ENCODE measurements around the gene CCP110. TPM values are rescaled to one million over a fixed set of nuclear protein-coding genes. Genes with fewer than 3 reads are reported as not detected.
A peak's percentile ranks its signal among the peaks of the same experiment; 100 is the strongest.

The CCP110 gene
- total and polyA plus RNA-seq, 2 of the 13 experiments (the other 11 are each of a cell fraction or from before 2014, with no cell fraction given), result 10.0 to 11.1 TPM

GRCh38 chr16:19521471-19522396 is 2.0 kb upstream of the CCP110 start, which contains the start of gene GDE1 (continued):
- TF ChIP-seq SP2 (CRISPR knock-in tag; IDR thresholded peaks at IDR 0.05) (peak; percentile 76; the same call in 1 of the 2 replicates), HCFC1 (IDR thresholded peaks at IDR 0.05; ENCODE audit: low read depth, low read length) (peak; percentile 47; the same call in 1 of the 2 replicates), ELK4 (CRISPR knock-in tag; IDR thresholded peaks at IDR 0.05; ENCODE audit: borderline replicate concordance) (no peak), ZNF101 (CRISPR knock-in tag; IDR thresholded peaks at IDR 0.05; ENCODE audit: borderline replicate concordance, low read depth) (no peak), YEATS2 (CRISPR knock-in tag; IDR thresholded peaks at IDR 0.05; ENCODE audit: borderline replicate concordance) (peak; percentile 51; the same call in 1 of the 2 replicates), TOPORS (CRISPR knock-in tag; IDR thresholded peaks at IDR 0.05) (no peak), ZBTB25 (CRISPR knock-in tag; IDR thresholded peaks at IDR 0.05) (peak; percentile 61; the same call in 1 of the 2 replicates), HIC2 (CRISPR knock-in tag; IDR thresholded peaks at IDR 0.05; ENCODE audit: low read depth) (peak; percentile 48; the same call in 1 of the 2 replicates), SIX4 (CRISPR knock-in tag; IDR thresholded peaks at IDR 0.05) (no peak; the same call in none of the 2 replicates), HMGA1 (CRISPR knock-in tag; conservative IDR thresholded peaks at IDR 0.05) (no peak), RELA (CRISPR knock-in tag; IDR thresholded peaks at IDR 0.05) (peak; percentile 75; the same call in 1 of the 2 replicates), GATA4 (IDR thresholded peaks at IDR 0.05; ENCODE audit: borderline replicate concordance, low read depth) (peak; percentile 84; the same call in 1 of the 2 replicates), TCF7L2 (IDR thresholded peaks at IDR 0.05; ENCODE audit: low read depth, low read length) (no peak), AKNA (CRISPR knock-in tag; IDR thresholded peaks at IDR 0.05; ENCODE audit: borderline replicate concordance) (no peak), ZNF557 (CRISPR knock-in tag; IDR thresholded peaks at IDR 0.05) (0 out of 2 replicates have a peak, but pooled peaks have one; percentile 20), FLYWCH1 (CRISPR knock-in tag; IDR thresholded peaks at IDR 0.05) (no peak), ZFP36L2 (CRISPR knock-in tag; IDR thresholded peaks at IDR 0.05) (peak; percentile 63; the same call in 1 of the 2 replicates), KDM5A (IDR thresholded peaks at IDR 0.05; ENCODE audit: borderline replicate concordance, low read length) (no peak), NKX3-1 (CRISPR knock-in tag; IDR thresholded peaks at IDR 0.05) (no peak), ZNF331 (CRISPR knock-in tag; IDR thresholded peaks at IDR 0.05) (peak; percentile 74), NBN (conservative IDR thresholded peaks at IDR 0.05) (no peak)
